HG03571 (cell line): ENCODE results near the gene NEURL4.
"Not testable (repeated sequence)": the region's sequence is repeated elsewhere in the genome, so short reads cannot be mapped to it uniquely, and the experiment has no call there.

ENCODE experiments used
- ATAC-seq: cut with Tn5 transposase; IDR thresholded peaks from one replicate; pipeline ENCODE4 v1.9.1; 2021; ENCODE audit not compliant: unreplicated experiment

Gene NEURL4

GRCh38 chr17:7347630-7348477 lies 18.7 kb upstream of the NEURL4 start:
- no peak for ATAC-seq

GRCh38 chr17:7346761-7347614 lies 17.9 kb upstream of the NEURL4 start:
- ATAC-seq = no peak

- no peak for ATAC-seq
Observed at GRCh38 chr17:7343250-7343649, 14.1 kb upstream of the NEURL4 start.

GRCh38 chr17:7341842-7342241 lies 12.7 kb upstream of the NEURL4 start:
- no peak for ATAC-seq

GRCh38 chr17:7340179-7340578 lies 11.0 kb upstream of the NEURL4 start:
- ATAC-seq = no peak

GRCh38 chr17:7337600-7337999 lies 8.5 kb upstream of the NEURL4 start:
- ATAC-seq = not testable (repeated sequence)

GRCh38 chr17:7336240-7337175 lies 7.4 kb upstream of the NEURL4 start, which contains the start of gene ACAP1:
ACAP1 (plus strand) TSS chr17:7336529; CDS start chr17:7336735, 206 bp downstream.
- ATAC-seq = no peak

- not testable (repeated sequence) for ATAC-seq
Observed at GRCh38 chr17:7335765-7336164, 6.6 kb upstream of the NEURL4 start.

GRCh38 chr17:7334938-7335538 lies 5.9 kb upstream of the NEURL4 start:
- ATAC-seq = no peak

- not testable (repeated sequence) for ATAC-seq
Observed at GRCh38 chr17:7332600-7333069, 3.5 kb upstream of the NEURL4 start.

GRCh38 chr17:7332111-7332510 lies 3.0 kb upstream of the NEURL4 start:
- ATAC-seq = no peak

- no peak for ATAC-seq
Observed at GRCh38 chr17:7330638-7331015, 1.5 kb upstream of the NEURL4 start.

- peak; percentile 29 for ATAC-seq
Observed at GRCh38 chr17:7329997-7330637, 982 bp upstream of the NEURL4 start.

- peak; percentile 44 for ATAC-seq
Observed at GRCh38 chr17:7329374-7329996, 350 bp upstream of the NEURL4 start.

GRCh38 chr17:7328009-7328408 lies 1.1 kb downstream of the NEURL4 start:
- ATAC-seq = no peak

- ATAC-seq = no peak
Observed at GRCh38 chr17:7327501-7327900, 1.6 kb downstream of the NEURL4 start.

GRCh38 chr17:7327056-7327455 lies 2.1 kb downstream of the NEURL4 start:
- ATAC-seq = no peak

GRCh38 chr17:7326186-7326585 lies 2.9 kb downstream of the NEURL4 start:
- ATAC-seq = no peak

- no peak for ATAC-seq
Observed at GRCh38 chr17:7325031-7325528, 4.1 kb downstream of the NEURL4 start.
